Astrocyte (in vitro differentiated cells and primary cell): ENCODE data around the gene GPC5.

Experiments used
- CTCF ChIP-seq: IDR thresholded peaks from 2 replicates; pipeline ENCODE4 v1.5.1; 2011; ENCODE audit warnings: low read depth, mild to moderate bottlenecking, inconsistent platforms, low read length, moderate library complexity; ENCODE audit not compliant: insufficient read depth
- EZH2 ChIP-seq: IDR thresholded peaks from 2 replicates; pipeline ENCODE4 v1.6.1; 2012; ENCODE audit warnings: mild to moderate bottlenecking, low read length, inconsistent platforms; ENCODE audit not compliant: insufficient read depth

GRCh38 chr13:91580749-91581148, 182.3 kb downstream of the GPC5 start:
- TF ChIP-seq CTCF = no peak
- no peak for TF ChIP-seq EZH2
